Measurements from ENCODE around the gene MTA3. TPM values are rescaled to one million over a fixed set of nuclear protein-coding genes. Genes with fewer than 3 reads are reported as not detected.
"Not testable (repeated sequence)": the region's sequence is repeated elsewhere in the genome, so short reads cannot be mapped to it uniquely, and the experiment has no call there.

MTA3 gene
- total RNA-seq, 2 experiments from 2014 or later: 27.0 to 30.9 TPM

DNA sequence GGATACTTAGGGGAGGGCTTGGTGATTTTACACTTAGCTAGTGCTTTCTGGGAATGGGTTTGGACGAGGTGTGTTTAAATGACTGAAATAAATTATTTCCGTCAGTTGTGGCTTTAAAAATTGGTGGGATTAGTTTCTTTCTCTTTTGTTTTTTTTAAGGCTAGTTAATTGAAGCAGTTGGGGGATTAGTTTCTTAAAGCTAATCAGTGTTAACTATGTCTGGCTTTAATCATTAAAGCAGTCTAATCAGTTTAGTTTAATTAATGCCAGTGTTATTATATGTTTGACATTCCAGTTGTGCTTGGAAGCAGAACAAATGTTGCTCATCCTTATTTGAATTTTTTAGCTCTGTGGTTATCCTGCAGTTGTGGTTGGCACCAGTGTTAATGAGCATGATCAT is 10.2 kb downstream of the MTA3 start:
- DNase-seq: no peak
- Histone ChIP-seq H3K36me3 (ENCODE audit: insufficient read depth, low read length) (peaks cover 9% of the 10 kb centered on the region), H3K27ac (ENCODE audit: low read depth in 1 of 2, low read length in 2 of 2) (no peak overlapping the region), H3K4me3 (ENCODE audit: low read length) (no peak overlapping the region), H3K4me1 (ENCODE audit: insufficient read depth, low read length) (no peaks in the 10 kb centered on the region), H3K9me3 (ENCODE audit: control insufficient read depth in 1 of 2, insufficient read depth in 1 of 2, low read length in 2 of 2) (no peaks in the 10 kb centered on the region), H3K27me3 (ENCODE audit: control insufficient read depth in 1 of 2, insufficient read depth in 2 of 2, low read length in 2 of 2) (no peaks in the 10 kb centered on the region)
- peaks cover 78% of the 10 kb centered on the region for H3K36me3 Mint-ChIP-seq (ENCODE audit: low read depth)
- H3K27me3 Mint-ChIP-seq: no peaks in the 10 kb centered on the region
- H3K4me3 Mint-ChIP-seq: no peak overlapping the region
- H3K4me1 Mint-ChIP-seq (ENCODE audit: low read depth): peaks cover 51% of the 10 kb centered on the region
- H3K27ac Mint-ChIP-seq: peak overlapping the region; percentile 12
- ATAC-seq (ENCODE audit: poor library complexity): no peak
- intact Hi-C loops (cut with DNase I, micrococcal nuclease): no loop called here
- no peaks in the 10 kb centered on the region for H3K9me3 Mint-ChIP-seq
- TF ChIP-seq, protein P1, sequence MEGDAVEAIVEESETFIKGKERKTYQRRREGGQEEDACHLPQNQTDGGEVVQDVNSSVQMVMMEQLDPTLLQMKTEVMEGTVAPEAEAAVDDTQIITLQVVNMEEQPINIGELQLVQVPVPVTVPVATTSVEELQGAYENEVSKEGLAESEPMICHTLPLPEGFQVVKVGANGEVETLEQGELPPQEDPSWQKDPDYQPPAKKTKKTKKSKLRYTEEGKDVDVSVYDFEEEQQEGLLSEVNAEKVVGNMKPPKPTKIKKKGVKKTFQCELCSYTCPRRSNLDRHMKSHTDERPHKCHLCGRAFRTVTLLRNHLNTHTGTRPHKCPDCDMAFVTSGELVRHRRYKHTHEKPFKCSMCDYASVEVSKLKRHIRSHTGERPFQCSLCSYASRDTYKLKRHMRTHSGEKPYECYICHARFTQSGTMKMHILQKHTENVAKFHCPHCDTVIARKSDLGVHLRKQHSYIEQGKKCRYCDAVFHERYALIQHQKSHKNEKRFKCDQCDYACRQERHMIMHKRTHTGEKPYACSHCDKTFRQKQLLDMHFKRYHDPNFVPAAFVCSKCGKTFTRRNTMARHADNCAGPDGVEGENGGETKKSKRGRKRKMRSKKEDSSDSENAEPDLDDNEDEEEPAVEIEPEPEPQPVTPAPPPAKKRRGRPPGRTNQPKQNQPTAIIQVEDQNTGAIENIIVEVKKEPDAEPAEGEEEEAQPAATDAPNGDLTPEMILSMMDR (IDR thresholded peaks at IDR 0.05): no peak
- ChIA-PET CTCF (no interaction called here), POLR2A (no interaction called here)

DNA sequence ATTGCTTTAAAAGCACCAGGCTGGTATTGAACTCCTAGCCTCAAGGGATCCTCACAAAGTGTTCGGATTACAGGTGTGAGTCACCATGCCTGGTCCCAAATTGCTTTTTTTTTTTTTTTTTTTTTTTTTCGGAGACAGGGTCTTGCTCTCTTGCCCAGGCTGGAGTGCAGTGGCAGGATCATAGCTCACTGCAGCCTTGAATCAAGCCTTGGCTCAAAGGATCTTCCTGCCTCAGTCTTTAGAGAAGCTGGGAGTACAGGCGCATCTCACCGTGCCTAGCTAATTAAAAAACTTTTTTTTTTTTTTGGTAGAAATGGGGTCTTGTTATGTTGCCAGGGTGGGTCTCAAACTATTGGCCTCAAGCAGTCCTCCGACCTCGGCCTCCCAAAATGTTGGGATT is 12.8 kb downstream of the MTA3 start:
- Histone ChIP-seq H3K4me3 (ENCODE audit: low read length) (no peak overlapping the region), H3K36me3 (ENCODE audit: insufficient read depth, low read length) (peaks cover 9% of the 10 kb centered on the region), H3K27me3 (ENCODE audit: control insufficient read depth in 1 of 2, insufficient read depth in 2 of 2, low read length in 2 of 2) (no peaks in the 10 kb centered on the region), H3K9me3 (ENCODE audit: control insufficient read depth in 1 of 2, insufficient read depth in 1 of 2, low read length in 2 of 2) (no peaks in the 10 kb centered on the region), H3K27ac (ENCODE audit: low read depth in 1 of 2, low read length in 2 of 2) (no peak overlapping the region), H3K4me1 (ENCODE audit: insufficient read depth, low read length) (no peaks in the 10 kb centered on the region)
- ATAC-seq (ENCODE audit: poor library complexity) (no peak), DNase-seq (no peak)
- CTCF ChIA-PET: interaction anchor here (0.7 kb wide), 1 partner anchor 202 kb away, joined by 3 read pairs; no protein-coding TSS in a partner anchor
- TF ChIP-seq, protein P1 (IDR thresholded peaks at IDR 0.05): no peak
- POLR2A ChIA-PET: interaction anchor here (0.8 kb wide), 1 partner anchor 15 kb away, joined by 3 read pairs; no protein-coding TSS in a partner anchor
- Mint-ChIP-seq H3K4me3 (no peak overlapping the region), H3K27ac (no peak overlapping the region), H3K36me3 (ENCODE audit: low read depth) (peaks cover 72% of the 10 kb centered on the region), H3K4me1 (ENCODE audit: low read depth) (peaks cover 32% of the 10 kb centered on the region), H3K9me3 (no peaks in the 10 kb centered on the region), H3K27me3 (no peaks in the 10 kb centered on the region)
- intact Hi-C loops (cut with DNase I, micrococcal nuclease): no loop called here

DNA sequence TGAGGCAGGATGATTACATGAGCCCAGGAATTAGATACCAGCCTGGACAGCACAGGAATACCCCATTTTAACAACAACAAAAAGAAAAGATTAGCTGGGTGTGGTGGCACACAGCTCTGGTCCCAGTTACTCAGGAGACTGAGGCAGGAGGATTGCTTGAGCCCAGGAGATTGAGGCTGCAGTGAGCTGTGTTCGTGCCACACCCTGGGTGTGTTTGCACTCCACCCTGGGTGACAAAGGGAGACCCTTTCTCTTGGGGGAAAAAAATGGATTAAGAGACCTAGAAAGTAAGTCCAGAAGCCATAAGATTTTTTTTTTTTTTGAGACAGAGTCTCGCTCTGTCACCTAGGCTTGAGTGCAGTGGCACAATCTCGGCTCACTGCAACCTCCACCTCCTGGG is 16.2 kb downstream of the MTA3 start:
- H3K9me3 Mint-ChIP-seq; H3K9me3 ChIP-seq (ENCODE audit: control insufficient read depth in 1 of 2, insufficient read depth in 1 of 2, low read length in 2 of 2); H3K27me3 ChIP-seq (ENCODE audit: control insufficient read depth in 1 of 2, insufficient read depth in 2 of 2, low read length in 2 of 2); H3K27ac Mint-ChIP-seq; H3K4me3 ChIP-seq (ENCODE audit: low read length); intact Hi-C loops (cut with DNase I, micrococcal nuclease); H3K4me1 ChIP-seq (ENCODE audit: insufficient read depth, low read length); H3K27ac ChIP-seq (ENCODE audit: low read depth in 1 of 2, low read length in 2 of 2); ATAC-seq (ENCODE audit: poor library complexity); DNase-seq; CTCF ChIA-PET; H3K27me3 Mint-ChIP-seq; H3K36me3 ChIP-seq (ENCODE audit: insufficient read depth, low read length); POLR2A ChIA-PET; H3K4me3 Mint-ChIP-seq: not testable (repeated sequence)
- peaks cover 55% of the 10 kb centered on the region for H3K36me3 Mint-ChIP-seq (ENCODE audit: low read depth)
- H3K4me1 Mint-ChIP-seq (ENCODE audit: low read depth): peaks cover 16% of the 10 kb centered on the region

- Histone ChIP-seq H3K27me3 (ENCODE audit: control insufficient read depth in 1 of 2, insufficient read depth in 2 of 2, low read length in 2 of 2) (no peaks in the 10 kb centered on the region), H3K27ac (ENCODE audit: low read depth in 1 of 2, low read length in 2 of 2) (no peak overlapping the region), H3K4me3 (ENCODE audit: low read length) (no peak overlapping the region), H3K9me3 (ENCODE audit: control insufficient read depth in 1 of 2, insufficient read depth in 1 of 2, low read length in 2 of 2) (no peaks in the 10 kb centered on the region), H3K4me1 (ENCODE audit: insufficient read depth, low read length) (no peaks in the 10 kb centered on the region), H3K36me3 (ENCODE audit: insufficient read depth, low read length) (peaks cover 6% of the 10 kb centered on the region)
- TF ChIP-seq, protein P1 (IDR thresholded peaks at IDR 0.05): no peak
- Mint-ChIP-seq H3K27me3 (no peaks in the 10 kb centered on the region), H3K36me3 (ENCODE audit: low read depth) (peaks cover 57% of the 10 kb centered on the region), H3K27ac (no peak overlapping the region), H3K9me3 (no peaks in the 10 kb centered on the region), H3K4me1 (ENCODE audit: low read depth) (peaks cover 22% of the 10 kb centered on the region), H3K4me3 (no peak overlapping the region)
- intact Hi-C loops (cut with DNase I, micrococcal nuclease): no loop called here
- POLR2A ChIA-PET: no interaction called here
- no peak for ATAC-seq (ENCODE audit: poor library complexity)
- DNase-seq: no peak
- CTCF ChIA-PET: no interaction called here
Measured at GRCh38 chr2:42585779-42586178, 17.3 kb downstream of the MTA3 start.
